KOPT-K1 (cell line): Measurements from ENCODE around the gene TPD52L1.

Experiments
- H3K27ac ChIP-seq: fragments of 200-600 bp; sonication (generic); 2 replicates; pipeline ENCODE4 v1.5.1; 2016; ENCODE audit warnings: antibody characterized with exemption, mild to moderate bottlenecking, low read depth, low read length; ENCODE audit not compliant: poor library complexity, severe bottlenecking
- H3K36me3 ChIP-seq: fragments of 200-600 bp; sonication (generic); 2 replicates; pipeline ENCODE4 v1.5.1; 2017; ENCODE audit warnings: antibody characterized with exemption, mild to moderate bottlenecking, low read length, moderate library complexity; ENCODE audit not compliant: insufficient read depth
- H3K9me3 ChIP-seq: fragments of 200-600 bp; sonication (generic); 2 replicates; pipeline ENCODE4 v1.5.1; 2017; ENCODE audit warnings: antibody characterized with exemption, low read length, mild to moderate bottlenecking; ENCODE audit not compliant: insufficient read depth, poor library complexity, severe bottlenecking

TPD52L1 gene

DNA sequence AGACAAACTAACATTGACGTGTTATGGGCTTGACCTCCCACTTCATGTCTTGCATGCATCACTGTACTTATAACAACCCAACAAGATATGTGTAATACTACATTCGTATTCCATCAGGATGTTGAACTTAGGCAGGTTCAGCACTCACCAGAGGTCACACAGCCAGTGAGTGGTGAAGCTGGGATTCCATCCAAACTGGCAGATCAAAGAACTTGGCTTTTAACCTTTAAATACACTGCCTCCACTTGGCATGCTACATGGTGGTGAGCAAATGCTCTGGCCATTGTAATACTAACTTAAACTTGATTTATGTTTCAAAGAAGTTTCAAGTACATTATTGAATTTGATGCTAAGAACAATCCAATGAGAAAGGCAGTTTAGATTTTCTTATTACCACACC is 158.9 kb downstream of the TPD52L1 start:
- H3K36me3 ChIP-seq, result no peaks in the 10 kb centered on the region
- no peak overlapping the region for H3K27ac ChIP-seq
- no peaks in the 10 kb centered on the region for H3K9me3 ChIP-seq

DNA sequence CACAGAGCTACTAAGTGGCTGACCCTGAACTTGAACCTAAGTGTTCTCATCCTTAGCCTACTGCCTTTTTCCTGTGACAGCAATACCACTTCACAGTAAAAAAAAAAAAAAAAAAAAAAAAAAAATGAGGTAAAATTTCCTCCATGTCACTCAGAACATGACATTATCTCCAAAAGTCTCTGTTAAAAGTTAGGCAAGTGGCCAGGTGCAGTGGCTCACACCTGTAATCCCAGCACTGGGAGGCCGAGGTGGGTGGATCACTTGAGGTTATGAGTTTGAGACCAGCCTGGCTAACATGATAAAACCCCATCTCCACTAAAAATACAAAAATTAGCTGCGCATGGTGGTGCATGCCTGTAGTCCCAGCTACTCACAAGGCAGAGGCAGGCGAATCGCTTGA is 159.4 kb downstream of the TPD52L1 start:
- no peaks in the 10 kb centered on the region for H3K9me3 ChIP-seq
- H3K27ac ChIP-seq, result no peak overlapping the region
- H3K36me3 ChIP-seq, result no peaks in the 10 kb centered on the region
